Measurements from ENCODE around the gene DDHD1.

DNA sequence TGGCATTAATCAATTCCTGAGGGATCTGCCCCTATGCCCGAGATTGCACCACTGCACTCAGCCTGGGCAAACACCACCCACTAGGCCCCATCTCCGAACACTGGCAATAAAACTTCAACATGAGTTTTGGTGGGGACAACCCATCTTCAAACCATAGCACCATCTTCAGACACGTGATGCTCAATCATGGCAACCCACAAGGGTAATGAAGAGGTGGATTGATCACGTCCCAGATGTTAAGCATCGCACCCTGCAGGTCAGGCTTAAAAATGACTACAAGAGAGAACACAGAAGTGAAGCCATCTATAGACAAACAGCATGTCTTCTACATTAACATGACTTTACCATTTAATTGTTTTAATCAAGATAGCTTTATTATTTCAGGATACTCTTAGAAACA is 42.8 kb upstream of the DDHD1 start:
- TF ChIP-seq, protein P1, sequence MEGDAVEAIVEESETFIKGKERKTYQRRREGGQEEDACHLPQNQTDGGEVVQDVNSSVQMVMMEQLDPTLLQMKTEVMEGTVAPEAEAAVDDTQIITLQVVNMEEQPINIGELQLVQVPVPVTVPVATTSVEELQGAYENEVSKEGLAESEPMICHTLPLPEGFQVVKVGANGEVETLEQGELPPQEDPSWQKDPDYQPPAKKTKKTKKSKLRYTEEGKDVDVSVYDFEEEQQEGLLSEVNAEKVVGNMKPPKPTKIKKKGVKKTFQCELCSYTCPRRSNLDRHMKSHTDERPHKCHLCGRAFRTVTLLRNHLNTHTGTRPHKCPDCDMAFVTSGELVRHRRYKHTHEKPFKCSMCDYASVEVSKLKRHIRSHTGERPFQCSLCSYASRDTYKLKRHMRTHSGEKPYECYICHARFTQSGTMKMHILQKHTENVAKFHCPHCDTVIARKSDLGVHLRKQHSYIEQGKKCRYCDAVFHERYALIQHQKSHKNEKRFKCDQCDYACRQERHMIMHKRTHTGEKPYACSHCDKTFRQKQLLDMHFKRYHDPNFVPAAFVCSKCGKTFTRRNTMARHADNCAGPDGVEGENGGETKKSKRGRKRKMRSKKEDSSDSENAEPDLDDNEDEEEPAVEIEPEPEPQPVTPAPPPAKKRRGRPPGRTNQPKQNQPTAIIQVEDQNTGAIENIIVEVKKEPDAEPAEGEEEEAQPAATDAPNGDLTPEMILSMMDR (conservative IDR thresholded peaks at IDR 0.05): no peak
- no peak for TF ChIP-seq ZFX (IDR thresholded peaks at IDR 0.05)
